ENCODE data around the gene PGM2L1. TPM values are rescaled to one million over a fixed set of nuclear protein-coding genes. Genes with fewer than 3 reads are reported as not detected.
"Not testable (repeated sequence)": the region's sequence is repeated elsewhere in the genome, so short reads cannot be mapped to it uniquely, and the experiment has no call there.

Gene PGM2L1
- total and polyA plus RNA-seq, 4 donors: 0.33 to 8.2 (median 1.2) TPM

- Histone ChIP-seq H3K4me1 (ENCODE audit: control insufficient read depth in 4 of 4, insufficient read depth in 4 of 4, low read length in 3 of 4) (no peaks in the 10 kb centered on the region), H3K27ac (ENCODE audit: low read depth in 1 of 2, low read length in 2 of 2) (no peak overlapping the region), H3K4me3 (ENCODE audit: low read depth in 1 of 3, low read length in 3 of 3) (no peak overlapping the region), H3K9ac (ENCODE audit: low read depth in 1 of 2, low read length in 2 of 2) (no peak overlapping the region), H3K9me3 (ENCODE audit: control insufficient read depth in 4 of 4, low read length in 3 of 4) (no peaks in the 10 kb centered on the region), H3K27me3 (ENCODE audit: control insufficient read depth in 4 of 4, insufficient read depth in 4 of 4, low read length in 3 of 4) (no peaks in the 10 kb centered on the region), H3K36me3 (ENCODE audit: control insufficient read depth in 4 of 4, insufficient read depth in 3 of 4, low read depth in 1 of 4, low read length in 3 of 4) (peaks cover 0 to 2% (median under 1%) of the 10 kb centered on the region in 4 donors)
- no peak for DNase-seq (ENCODE audit: low spot score)
- 87% methylated on average over 5 of the region's 5 CpGs for WGBS
- TF ChIP-seq FOXA2 (IDR thresholded peaks at IDR 0.05): no peak
- TF ChIP-seq RAD21 (IDR thresholded peaks at IDR 0.05): no peak
- TF ChIP-seq NR2F2 (IDR thresholded peaks at IDR 0.05): no peak
- TF ChIP-seq JUND (IDR thresholded peaks at IDR 0.05): no peak
- TF ChIP-seq FOXA1 (IDR thresholded peaks at IDR 0.05): no peak
- no peak for TF ChIP-seq ZBTB33 (IDR thresholded peaks at IDR 0.05)
These were observed 30.4 kb downstream of the PGM2L1 start for GRCh38 chr11:74367881-74368280.

GRCh38 chr11:74366576-74366975 lies 31.7 kb downstream of the PGM2L1 start:
- Histone ChIP-seq H3K27ac (ENCODE audit: low read depth in 1 of 2, low read length in 2 of 2) (no peak overlapping the region), H3K9ac (ENCODE audit: low read depth in 1 of 2, low read length in 2 of 2) (no peak overlapping the region), H3K4me3 (ENCODE audit: low read depth in 1 of 3, low read length in 3 of 3) (no peak overlapping the region), H3K9me3 (ENCODE audit: control insufficient read depth in 4 of 4, low read length in 3 of 4) (no peaks in the 10 kb centered on the region), H3K36me3 (ENCODE audit: control insufficient read depth in 4 of 4, insufficient read depth in 3 of 4, low read depth in 1 of 4, low read length in 3 of 4) (peaks cover 0 to 2% (median under 1%) of the 10 kb centered on the region in 4 donors), H3K27me3 (ENCODE audit: control insufficient read depth in 4 of 4, insufficient read depth in 4 of 4, low read length in 3 of 4) (no peaks in the 10 kb centered on the region), H3K4me1 (ENCODE audit: control insufficient read depth in 4 of 4, insufficient read depth in 4 of 4, low read length in 3 of 4) (no peaks in the 10 kb centered on the region)
- TF ChIP-seq TAF1 (conservative IDR thresholded peaks at IDR 0.05) (no peak), RAD21 (IDR thresholded peaks at IDR 0.05) (no peak), ATF3 (IDR thresholded peaks at IDR 0.05) (no peak), HNF4A (conservative IDR thresholded peaks at IDR 0.05) (no peak), ZBTB33 (IDR thresholded peaks at IDR 0.05) (no peak), REST (IDR thresholded peaks at IDR 0.05) (no peak)
- WGBS: 88% methylated on average over 2 of the region's 2 CpGs
- DNase-seq (ENCODE audit: low spot score): no peak

- H3K27me3 ChIP-seq (ENCODE audit: control insufficient read depth in 4 of 4, insufficient read depth in 4 of 4, low read length in 3 of 4); H3K4me1 ChIP-seq (ENCODE audit: control insufficient read depth in 4 of 4, insufficient read depth in 4 of 4, low read length in 3 of 4); H3K36me3 ChIP-seq (ENCODE audit: control insufficient read depth in 4 of 4, insufficient read depth in 3 of 4, low read depth in 1 of 4, low read length in 3 of 4); H3K9ac ChIP-seq (ENCODE audit: low read depth in 1 of 2, low read length in 2 of 2); H3K27ac ChIP-seq (ENCODE audit: low read depth in 1 of 2, low read length in 2 of 2); H3K4me3 ChIP-seq (ENCODE audit: low read depth in 1 of 3, low read length in 3 of 3); DNase-seq (ENCODE audit: low spot score); H3K9me3 ChIP-seq (ENCODE audit: control insufficient read depth in 4 of 4, low read length in 3 of 4): not testable (repeated sequence)
- WGBS: 97% methylated on average over 3 of the region's 3 CpGs
These were observed 32.4 kb downstream of the PGM2L1 start for GRCh38 chr11:74365805-74366204.

All from liver (tissue), 9 donors.